ENCODE data around the gene FAT4. TPM values are rescaled to one million over a fixed set of nuclear protein-coding genes. Genes with fewer than 3 reads are reported as not detected.

FAT4 gene
- total RNA-seq, 2 donors from 2014 or later = 0.22 to 2.1 TPM

- H3K9me3 Mint-ChIP-seq = peaks cover under 1% of the 10 kb centered on the region
- H3K27ac Mint-ChIP-seq = peak overlapping the region; percentile 86
- peaks cover 17% of the 10 kb centered on the region for H3K4me1 Mint-ChIP-seq
These were observed 1.0 kb downstream of the FAT4 start for GRCh38 chr4:125315576-125316400.

GRCh38 chr4:125316401-125316790 lies 1.6 kb downstream of the FAT4 start:
- DNase-seq = peak; percentile 78
- H3K4me1 ChIP-seq (ENCODE audit: control insufficient read depth, insufficient read depth, low read length) = peaks cover 4% of the 10 kb centered on the region
- peak overlapping the region; percentile 88 for H3K4me3 ChIP-seq (ENCODE audit: low read length)
- TF ChIP-seq, protein P1, sequence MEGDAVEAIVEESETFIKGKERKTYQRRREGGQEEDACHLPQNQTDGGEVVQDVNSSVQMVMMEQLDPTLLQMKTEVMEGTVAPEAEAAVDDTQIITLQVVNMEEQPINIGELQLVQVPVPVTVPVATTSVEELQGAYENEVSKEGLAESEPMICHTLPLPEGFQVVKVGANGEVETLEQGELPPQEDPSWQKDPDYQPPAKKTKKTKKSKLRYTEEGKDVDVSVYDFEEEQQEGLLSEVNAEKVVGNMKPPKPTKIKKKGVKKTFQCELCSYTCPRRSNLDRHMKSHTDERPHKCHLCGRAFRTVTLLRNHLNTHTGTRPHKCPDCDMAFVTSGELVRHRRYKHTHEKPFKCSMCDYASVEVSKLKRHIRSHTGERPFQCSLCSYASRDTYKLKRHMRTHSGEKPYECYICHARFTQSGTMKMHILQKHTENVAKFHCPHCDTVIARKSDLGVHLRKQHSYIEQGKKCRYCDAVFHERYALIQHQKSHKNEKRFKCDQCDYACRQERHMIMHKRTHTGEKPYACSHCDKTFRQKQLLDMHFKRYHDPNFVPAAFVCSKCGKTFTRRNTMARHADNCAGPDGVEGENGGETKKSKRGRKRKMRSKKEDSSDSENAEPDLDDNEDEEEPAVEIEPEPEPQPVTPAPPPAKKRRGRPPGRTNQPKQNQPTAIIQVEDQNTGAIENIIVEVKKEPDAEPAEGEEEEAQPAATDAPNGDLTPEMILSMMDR (conservative IDR thresholded peaks at IDR 0.05) = no peak
- Mint-ChIP-seq H3K36me3 (ENCODE audit: low read depth) (no peaks in the 10 kb centered on the region), H3K9me3 (no peaks in the 10 kb centered on the region), H3K27me3 (ENCODE audit: insufficient read depth) (peaks cover 31% of the 10 kb centered on the region), H3K4me1 (peaks cover 17% of the 10 kb centered on the region), H3K27ac (no peak overlapping the region), H3K4me3 (peak overlapping the region; percentile 92)
- H3K9me3 ChIP-seq (ENCODE audit: control insufficient read depth, low read length) = no peaks in the 10 kb centered on the region
- peaks cover 25% of the 10 kb centered on the region for H3K27me3 ChIP-seq (ENCODE audit: control insufficient read depth, insufficient read depth, low read length, poor library complexity, severe bottlenecking)
- H3K27ac ChIP-seq (ENCODE audit: low read depth, low read length) = no peak overlapping the region
- H3K9ac ChIP-seq (ENCODE audit: extremely low read depth, low read length, poor library complexity, severe bottlenecking) = no peak overlapping the region
- no peaks in the 10 kb centered on the region for H3K36me3 ChIP-seq (ENCODE audit: control insufficient read depth, insufficient read depth, low read length)
- WGBS, 2 experiments (ENCODE audit: insufficient coverage in 1 of 2, insufficient read length in 1 of 2) = 0 to 1% methylated on average over 16 to 25 of the region's 25 CpGs

More at GRCh38 chr4:125315576-125316400, 1.0 kb downstream of the FAT4 start:
- Histone ChIP-seq H3K36me3 (ENCODE audit: control insufficient read depth, insufficient read depth, low read length) (no peaks in the 10 kb centered on the region), H3K4me3 (ENCODE audit: low read length) (peak overlapping the region; percentile 88), H3K27me3 (ENCODE audit: control insufficient read depth, insufficient read depth, low read length, poor library complexity, severe bottlenecking) (peaks cover 25% of the 10 kb centered on the region), H3K4me1 (ENCODE audit: control insufficient read depth, insufficient read depth, low read length) (peaks cover 4% of the 10 kb centered on the region), H3K9ac (ENCODE audit: extremely low read depth, low read length, poor library complexity, severe bottlenecking) (peak overlapping the region; percentile 16), H3K9me3 (ENCODE audit: control insufficient read depth, low read length) (no peaks in the 10 kb centered on the region), H3K27ac (ENCODE audit: low read depth, low read length) (peak overlapping the region; percentile 90)
- Mint-ChIP-seq H3K4me3 (peak overlapping the region; percentile 92), H3K36me3 (ENCODE audit: low read depth) (no peaks in the 10 kb centered on the region), H3K27me3 (ENCODE audit: insufficient read depth) (peaks cover 31% of the 10 kb centered on the region)
- DNase-seq = peak; percentile 85
- 0 to 1% methylated on average over 23 to 51 of the region's 51 CpGs for WGBS, 2 experiments (ENCODE audit: insufficient coverage in 1 of 2, insufficient read length in 1 of 2)
- TF ChIP-seq, protein P1 (conservative IDR thresholded peaks at IDR 0.05) = peak; percentile 49

GRCh38 chr4:125316791-125317524 lies 2.2 kb downstream of the FAT4 start:
- no peaks in the 10 kb centered on the region for H3K9me3 ChIP-seq (ENCODE audit: control insufficient read depth, low read length)
- Mint-ChIP-seq H3K4me3 (peak overlapping the region; percentile 92), H3K27me3 (ENCODE audit: insufficient read depth) (peaks cover 31% of the 10 kb centered on the region), H3K4me1 (peaks cover 17% of the 10 kb centered on the region), H3K27ac (no peak overlapping the region), H3K9me3 (no peaks in the 10 kb centered on the region), H3K36me3 (ENCODE audit: low read depth) (no peaks in the 10 kb centered on the region)
- no peak overlapping the region for H3K9ac ChIP-seq (ENCODE audit: extremely low read depth, low read length, poor library complexity, severe bottlenecking)
- WGBS, 2 experiments (ENCODE audit: insufficient coverage in 1 of 2, insufficient read length in 1 of 2) = 2% methylated on average over 34 to 66 of the region's 66 CpGs
- H3K4me3 ChIP-seq (ENCODE audit: low read length) = peak overlapping the region; percentile 88
- TF ChIP-seq, protein P1 (conservative IDR thresholded peaks at IDR 0.05) = no peak
- no peak overlapping the region for H3K27ac ChIP-seq (ENCODE audit: low read depth, low read length)
- DNase-seq = peak; percentile 81
- H3K4me1 ChIP-seq (ENCODE audit: control insufficient read depth, insufficient read depth, low read length) = peaks cover 4% of the 10 kb centered on the region
- H3K27me3 ChIP-seq (ENCODE audit: control insufficient read depth, insufficient read depth, low read length, poor library complexity, severe bottlenecking) = peaks cover 25% of the 10 kb centered on the region
- H3K36me3 ChIP-seq (ENCODE audit: control insufficient read depth, insufficient read depth, low read length) = no peaks in the 10 kb centered on the region
